RCC 7860 (cell line): ENCODE data around the gene CD209.
"Not testable (repeated sequence)": the region's sequence is repeated elsewhere in the genome, so short reads cannot be mapped to it uniquely, and the experiment has no call there.

Experiments
- DNase-seq: peaks from one replicate; pipeline ENCODE4 v3.0.0-alpha.2; 2015; ENCODE audit warnings: low spot score
- FAIRE-seq: peaks from 2 replicates; lab custom pipeline; 2012; peaks lifted over from hg19 to GRCh38; lab: Jason Lieb, UNC

The CD209 gene

DNA sequence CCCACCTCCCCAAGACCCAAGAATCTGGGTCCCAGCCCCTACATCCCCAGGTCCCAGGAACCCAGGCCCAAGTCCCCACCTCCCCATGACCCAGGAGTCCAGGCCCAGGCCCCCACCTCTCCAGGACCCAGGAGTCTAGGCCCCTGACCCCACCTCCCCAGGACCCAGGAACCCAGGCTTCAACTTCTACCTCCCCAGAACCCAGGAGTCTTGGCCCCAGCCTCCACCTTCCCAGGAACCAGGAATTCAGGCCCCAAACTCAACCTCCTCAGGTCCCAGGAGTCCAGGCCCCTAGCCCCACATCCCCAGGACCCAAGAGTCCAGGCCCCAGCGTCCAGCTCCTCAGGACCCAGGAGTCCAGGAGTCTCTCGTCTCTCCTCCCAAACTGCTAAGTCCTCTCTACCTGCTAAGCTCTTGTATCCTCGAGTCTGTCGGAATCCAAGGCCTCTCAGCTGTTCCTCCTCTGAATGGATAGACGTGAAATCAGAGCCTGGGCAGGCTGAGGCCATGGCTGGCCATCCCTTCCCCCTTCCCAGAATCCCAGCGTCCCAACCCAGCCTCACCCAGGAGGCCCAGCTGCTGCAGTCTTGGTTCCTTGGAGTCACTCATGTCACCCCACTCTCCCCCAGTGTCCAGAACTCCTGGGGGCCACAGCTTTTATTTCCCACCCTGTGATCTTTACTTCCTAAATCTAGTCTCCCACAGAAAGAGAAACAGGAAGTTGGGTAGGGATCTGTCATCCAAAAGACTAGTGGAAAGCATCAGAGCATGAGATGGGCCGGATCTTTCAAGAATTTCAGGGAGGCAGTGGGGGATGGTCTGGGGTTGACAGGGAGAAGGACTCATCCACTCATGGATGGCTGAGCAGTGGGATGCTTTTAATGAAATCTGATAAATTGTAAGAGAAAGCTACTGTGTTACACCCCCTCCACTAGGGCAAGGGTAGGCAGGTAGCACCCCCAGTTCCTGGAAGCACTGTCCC lies at the start of gene CD209:
TSS of gene CD209 (minus strand) at position 632 of the 982 bp plus-strand sequence. CDS start at position 609, 23 bp downstream.
- DNase-seq: no peak
- no peak for FAIRE-seq

GRCh38 chr19:7795555-7796161 lies 48.3 kb upstream of the CD209 start:
- no peak for DNase-seq
- no peak for FAIRE-seq

- FAIRE-seq (no peak), DNase-seq (no peak)
Observed at GRCh38 chr19:7793493-7793892, 46.2 kb upstream of the CD209 start.

GRCh38 chr19:7792701-7793100 lies 45.4 kb upstream of the CD209 start:
- not testable (repeated sequence) for FAIRE-seq, DNase-seq

GRCh38 chr19:7792281-7792680 lies 44.9 kb upstream of the CD209 start:
- FAIRE-seq (no peak), DNase-seq (no peak)

DNA sequence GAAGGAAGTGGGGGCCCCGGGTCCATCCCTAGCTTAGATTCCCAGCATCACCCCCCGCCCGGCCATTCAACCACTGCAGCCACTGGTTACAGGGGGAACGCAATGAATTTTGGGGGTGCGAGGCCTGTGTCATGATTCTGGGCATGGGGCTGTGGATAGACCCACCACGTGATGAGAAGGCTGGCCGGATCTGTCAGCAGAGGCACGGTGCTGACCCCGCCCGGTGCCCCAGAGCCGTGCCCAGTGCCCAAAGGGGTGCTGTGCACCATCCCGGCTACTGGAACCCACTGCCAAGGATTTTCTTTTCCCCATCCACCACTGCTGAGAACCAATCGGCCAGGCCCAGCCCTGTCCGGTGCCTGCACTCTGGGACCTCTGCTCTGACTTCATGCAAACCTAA lies 43.1 kb upstream of the CD209 start:
- FAIRE-seq (no peak), DNase-seq (no peak)

DNA sequence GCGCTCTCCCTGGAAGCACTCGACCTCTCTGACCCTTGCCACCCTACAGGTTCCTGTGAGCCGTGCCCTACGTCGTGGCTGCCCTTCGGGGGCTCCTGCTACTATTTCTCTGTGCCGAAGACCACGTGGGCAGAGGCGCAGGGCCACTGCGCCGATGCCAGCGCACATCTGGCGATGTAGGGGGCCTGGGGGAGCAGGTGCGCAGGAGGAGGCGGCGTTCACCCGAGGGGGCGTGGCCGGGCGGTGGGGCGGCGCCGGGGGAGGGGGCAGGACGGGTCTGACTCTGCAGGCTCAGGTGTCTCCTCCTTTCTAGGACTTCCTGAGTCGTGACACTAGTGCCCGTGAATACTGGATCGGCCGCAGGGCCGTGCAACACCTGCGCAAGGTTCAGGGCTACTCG lies 42.1 kb upstream of the CD209 start:
- no peak for DNase-seq
- no peak for FAIRE-seq

DNA sequence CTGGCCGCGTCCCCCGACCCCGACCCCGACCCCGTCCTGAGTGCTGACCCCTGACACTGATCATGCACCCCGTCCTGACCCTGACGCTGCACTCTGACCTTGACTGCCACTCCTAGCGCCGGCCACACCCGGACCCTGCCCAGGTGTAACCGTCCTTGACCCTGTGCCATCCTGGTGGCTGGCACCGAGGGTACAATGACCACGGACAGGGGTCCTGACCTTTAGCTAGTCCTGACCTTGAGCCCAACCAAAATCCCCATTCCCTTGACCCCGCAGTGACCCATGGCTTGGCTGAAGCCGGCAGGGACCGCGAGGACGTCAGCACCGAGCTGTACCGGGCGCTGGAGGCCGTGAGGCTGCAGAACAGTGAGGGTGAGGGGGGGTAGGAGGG lies 41.6 kb upstream of the CD209 start:
- DNase-seq: no peak
- FAIRE-seq: no peak

DNA sequence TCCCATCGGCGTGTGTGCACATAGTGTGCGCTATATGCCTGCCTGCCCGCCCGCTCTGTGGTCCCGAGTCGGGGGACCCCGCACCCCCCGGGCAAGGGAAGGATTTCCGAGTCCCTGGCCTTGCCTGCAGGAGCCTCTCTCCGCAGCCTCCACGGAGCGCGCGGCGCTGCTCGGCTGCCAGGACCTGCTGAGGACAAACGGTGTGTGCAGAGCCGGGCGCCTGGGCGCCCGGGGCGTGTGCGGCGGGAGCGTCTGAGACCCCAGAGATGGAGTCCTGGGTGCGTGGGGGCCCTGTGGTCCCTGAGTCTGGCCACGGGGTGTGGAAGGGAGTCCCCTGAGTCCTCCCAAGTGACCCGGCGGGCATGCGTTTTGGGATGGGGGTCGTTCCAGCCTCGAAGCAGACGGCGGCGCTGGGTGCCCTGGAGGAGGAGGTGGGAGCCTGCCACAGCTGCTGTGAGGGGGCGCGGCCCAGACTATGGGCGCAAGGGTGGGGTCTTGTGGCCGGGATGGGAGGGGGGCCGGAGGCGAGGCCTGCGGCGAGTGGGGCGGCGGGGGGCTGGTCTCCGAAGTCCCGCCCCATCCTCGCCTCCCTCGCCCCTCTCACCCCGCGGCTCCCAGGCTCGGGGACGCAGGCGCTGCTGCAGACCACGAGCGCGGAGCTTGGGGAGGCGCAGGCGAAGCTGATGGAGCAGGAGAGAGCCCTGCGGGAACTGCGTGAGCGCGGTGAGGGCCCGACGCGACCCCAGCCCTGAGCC lies 41.0 kb upstream of the CD209 start:
- FAIRE-seq (no peak), DNase-seq (no peak)

DNA sequence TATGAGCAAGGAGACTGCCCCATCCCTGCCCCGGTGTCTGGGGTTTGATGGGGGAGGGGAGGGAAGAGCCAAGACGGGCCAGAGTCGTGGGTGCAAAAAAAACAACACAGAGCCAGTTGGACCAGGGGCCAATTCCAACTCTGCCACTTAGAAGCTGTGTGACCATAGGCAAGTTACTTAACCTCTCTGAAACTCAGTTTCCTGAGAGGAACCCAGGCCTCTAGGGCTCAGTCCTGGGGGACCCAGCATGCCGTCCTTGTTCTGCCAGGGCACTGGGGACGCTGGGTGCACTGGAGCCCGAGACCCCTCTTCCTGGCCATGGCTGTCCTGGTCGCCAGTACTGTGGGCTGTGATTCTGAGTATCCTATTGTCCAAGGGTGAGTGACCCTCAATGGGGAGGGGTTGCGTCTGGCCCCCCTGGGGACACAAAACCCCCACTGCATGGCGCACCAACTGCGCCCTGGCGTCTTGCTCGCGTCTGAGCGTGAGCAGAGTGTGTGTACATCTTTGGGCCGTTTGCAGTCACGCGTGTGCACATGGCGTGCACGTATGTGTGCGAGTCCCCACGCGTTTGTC lies 40.4 kb upstream of the CD209 start:
- DNase-seq (no peak), FAIRE-seq (no peak)

- no peak for FAIRE-seq
Observed at GRCh38 chr19:7787141-7787540, 39.8 kb upstream of the CD209 start.

GRCh38 chr19:7784856-7785255 lies 37.5 kb upstream of the CD209 start:
- FAIRE-seq: no peak
- no peak for DNase-seq

More at GRCh38 chr19:7787141-7787540, 39.8 kb upstream of the CD209 start:
- DNase-seq: no peak

- FAIRE-seq (no peak), DNase-seq (no peak)
Observed at GRCh38 chr19:7783991-7784423, 36.7 kb upstream of the CD209 start.

GRCh38 chr19:7781157-7781556 lies 33.8 kb upstream of the CD209 start:
- no peak for FAIRE-seq
- DNase-seq: no peak

DNA sequence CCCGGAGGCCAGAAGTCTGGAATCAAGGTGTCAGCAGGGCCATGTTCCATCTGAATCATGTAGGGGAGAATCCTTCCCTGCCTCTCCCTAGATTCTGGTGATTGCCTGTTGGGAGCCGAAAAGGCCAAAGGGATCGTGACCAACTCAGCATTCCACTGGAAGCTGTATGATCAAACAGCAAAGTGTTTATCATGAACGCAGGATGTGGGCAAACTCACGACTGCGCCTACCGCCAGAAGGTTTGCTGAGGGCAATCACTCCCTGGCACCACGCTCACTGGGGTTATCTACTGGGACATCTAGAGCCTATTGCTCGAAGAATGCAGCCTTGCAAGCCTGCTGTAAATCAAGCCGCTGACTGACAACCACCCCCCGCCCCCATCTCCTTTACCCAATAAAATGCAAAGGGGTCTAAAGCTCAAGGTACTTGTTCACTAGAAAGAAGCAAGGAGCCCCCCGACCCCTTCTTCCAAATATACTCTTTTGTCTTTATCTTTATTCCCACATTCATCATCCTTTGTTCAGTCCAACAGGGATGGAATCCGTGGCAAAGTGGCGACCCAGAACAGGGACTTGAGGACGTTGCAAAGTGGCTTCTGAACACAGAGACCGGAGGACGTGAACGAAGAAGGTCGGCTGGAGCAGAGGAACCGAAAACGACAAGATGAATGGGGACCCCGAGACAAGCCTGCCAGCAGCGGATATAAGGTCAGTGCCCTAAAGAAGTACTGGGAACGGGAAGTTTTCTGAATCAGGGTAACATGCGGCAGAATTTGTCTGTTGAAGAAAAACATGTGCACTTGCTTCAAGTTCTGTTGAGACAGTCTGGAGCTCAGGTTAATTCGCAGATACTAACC lies 32.5 kb upstream of the CD209 start:
- FAIRE-seq: no peak
- DNase-seq: no peak

DNA sequence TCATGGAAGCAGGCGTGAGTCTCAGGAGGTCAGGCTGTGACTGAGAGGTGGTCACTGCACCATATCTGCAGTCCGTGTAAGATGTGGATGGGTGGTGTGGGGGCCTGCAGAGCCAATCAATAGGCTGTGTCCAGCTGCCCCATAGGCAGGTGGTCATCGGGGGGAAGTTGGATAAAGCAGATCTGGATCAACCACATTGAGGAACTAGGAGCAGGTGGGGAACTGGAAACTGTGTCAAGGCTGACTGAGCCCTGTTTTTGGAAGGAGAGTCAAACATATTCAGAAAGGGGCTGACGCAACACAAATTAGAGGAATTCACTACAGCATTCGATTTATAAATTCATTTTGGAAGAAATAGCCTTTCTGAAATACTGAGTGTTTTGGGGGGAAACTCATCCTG lies 30.7 kb upstream of the CD209 start:
- no peak for FAIRE-seq
- DNase-seq: no peak

DNA sequence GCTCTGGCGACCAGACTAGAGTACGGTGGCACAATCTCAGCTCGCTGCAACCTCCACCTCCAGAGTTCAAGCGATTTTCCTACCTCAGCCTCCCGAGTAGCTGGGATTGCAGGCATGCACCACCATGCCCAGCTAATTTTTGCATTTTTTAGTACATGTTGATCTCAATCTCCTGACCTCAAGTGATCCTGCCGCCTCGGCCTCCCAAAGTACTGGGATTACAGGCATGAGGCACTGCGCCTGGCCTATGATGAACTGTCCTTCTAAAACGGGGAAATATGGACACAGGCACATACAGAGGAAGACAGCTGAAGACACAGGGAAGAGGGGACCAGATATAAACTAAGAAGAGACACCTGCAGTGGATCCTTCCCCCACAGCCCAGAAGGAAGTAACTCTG lies 28.4 kb upstream of the CD209 start:
- FAIRE-seq: no peak

DNA sequence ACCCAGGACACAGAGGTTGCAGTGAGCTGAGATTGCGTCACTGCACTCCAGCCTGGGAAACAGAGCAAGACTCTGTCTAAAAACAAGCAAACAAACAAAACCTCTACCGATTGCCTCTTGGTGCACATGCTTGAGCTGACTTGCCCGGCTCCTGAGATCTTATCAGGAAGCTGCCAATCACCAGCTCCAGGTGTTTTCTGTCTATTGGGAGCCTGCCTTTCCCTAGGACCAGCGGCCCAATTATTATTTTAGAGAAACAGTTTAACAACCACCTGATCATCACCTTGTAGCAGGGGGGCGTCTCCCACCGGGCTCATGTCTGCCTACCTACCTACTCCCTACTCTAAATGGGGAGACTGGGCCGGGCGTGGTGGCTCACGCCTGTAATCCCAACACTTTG lies 26.5 kb upstream of the CD209 start:
- no peak for DNase-seq
- no peak for FAIRE-seq

More for the DNA sequence above, 28.4 kb upstream of the CD209 start:
- no peak for DNase-seq

GRCh38 chr19:7772752-7773291 lies 25.5 kb upstream of the CD209 start:
- FAIRE-seq: no peak
- DNase-seq: no peak

GRCh38 chr19:7771072-7771471 lies 23.7 kb upstream of the CD209 start:
- DNase-seq (no peak), FAIRE-seq (no peak)
